ENCODE results near the gene GAS6.

GRCh38 chr13:113900646-113901045, 36.8 kb upstream of the GAS6 start:
- TF ChIP-seq CTCF (IDR thresholded peaks at IDR 0.05) (no peak), POLR2A (IDR thresholded peaks at IDR 0.05) (no peak)
